ENCODE measurements around the gene MGST3.

MGST3 gene

GRCh38 chr1:165628147-165628822, 2.7 kb upstream of the MGST3 start:
- H3K27ac ChIP-seq (ENCODE audit: insufficient read depth, low read length, poor library complexity, severe bottlenecking) = no peak overlapping the region
- H3K27me3 ChIP-seq (replicated peaks; ENCODE audit: control insufficient read depth, insufficient read depth, low read length, poor library complexity, severe bottlenecking) = no peaks in the 10 kb centered on the region
- H3K36me3 ChIP-seq (ENCODE audit: control insufficient read depth, insufficient read depth, low read length) = no peaks in the 10 kb centered on the region
- H3K9me3 ChIP-seq (ENCODE audit: control insufficient read depth, low read length) = no peaks in the 10 kb centered on the region
- H3K4me3 ChIP-seq (ENCODE audit: insufficient read depth, low read depth, low read length, poor library complexity, severe bottlenecking) = no peak overlapping the region
- H3K4me1 ChIP-seq (ENCODE audit: control insufficient read depth, insufficient read depth, low read length, poor library complexity, severe bottlenecking) = peaks cover 20% of the 10 kb centered on the region
- DNase-seq = no peak

GRCh38 chr1:165629151-165629550, 1.9 kb upstream of the MGST3 start:
- DNase-seq = no peak
- Histone ChIP-seq H3K27ac (ENCODE audit: insufficient read depth, low read length, poor library complexity, severe bottlenecking) (no peak overlapping the region), H3K4me3 (ENCODE audit: insufficient read depth, low read depth, low read length, poor library complexity, severe bottlenecking) (no peak overlapping the region), H3K36me3 (ENCODE audit: control insufficient read depth, insufficient read depth, low read length) (no peaks in the 10 kb centered on the region), H3K4me1 (ENCODE audit: control insufficient read depth, insufficient read depth, low read length, poor library complexity, severe bottlenecking) (peaks cover 20% of the 10 kb centered on the region), H3K27me3 (replicated peaks; ENCODE audit: control insufficient read depth, insufficient read depth, low read length, poor library complexity, severe bottlenecking) (no peaks in the 10 kb centered on the region), H3K9me3 (ENCODE audit: control insufficient read depth, low read length) (no peaks in the 10 kb centered on the region)

- no peaks in the 10 kb centered on the region for H3K9me3 ChIP-seq (ENCODE audit: control insufficient read depth, low read length)
- H3K27me3 ChIP-seq (replicated peaks; ENCODE audit: control insufficient read depth, insufficient read depth, low read length, poor library complexity, severe bottlenecking) = no peaks in the 10 kb centered on the region
- DNase-seq = no peak
- peaks cover under 1% of the 10 kb centered on the region for H3K36me3 ChIP-seq (ENCODE audit: control insufficient read depth, insufficient read depth, low read length)
- peak overlapping the region; percentile 84 for H3K27ac ChIP-seq (ENCODE audit: insufficient read depth, low read length, poor library complexity, severe bottlenecking)
- peak overlapping the region; percentile 70 for H3K4me3 ChIP-seq (ENCODE audit: insufficient read depth, low read depth, low read length, poor library complexity, severe bottlenecking)
- H3K4me1 ChIP-seq (ENCODE audit: control insufficient read depth, insufficient read depth, low read length, poor library complexity, severe bottlenecking) = peaks cover 20% of the 10 kb centered on the region
Measured at GRCh38 chr1:165629848-165630628, 996 bp upstream of the MGST3 start.

- H3K36me3 ChIP-seq (ENCODE audit: control insufficient read depth, insufficient read depth, low read length) = peaks cover 9% of the 10 kb centered on the region
- H3K4me1 ChIP-seq (ENCODE audit: control insufficient read depth, insufficient read depth, low read length, poor library complexity, severe bottlenecking) = peaks cover 20% of the 10 kb centered on the region
- peak in 2 of 3 donors; percentile 9 to 17 for DNase-seq
- H3K4me3 ChIP-seq (ENCODE audit: insufficient read depth, low read depth, low read length, poor library complexity, severe bottlenecking) = peak overlapping the region; percentile 70
- H3K27me3 ChIP-seq (replicated peaks; ENCODE audit: control insufficient read depth, insufficient read depth, low read length, poor library complexity, severe bottlenecking) = no peaks in the 10 kb centered on the region
- no peaks in the 10 kb centered on the region for H3K9me3 ChIP-seq (ENCODE audit: control insufficient read depth, low read length)
- peak overlapping the region; percentile 84 for H3K27ac ChIP-seq (ENCODE audit: insufficient read depth, low read length, poor library complexity, severe bottlenecking)
Measured at GRCh38 chr1:165631342-165632151, 513 bp downstream of the MGST3 start.

GRCh38 chr1:165632152-165632469, 1.1 kb downstream of the MGST3 start:
- no peak for DNase-seq
- Histone ChIP-seq H3K36me3 (ENCODE audit: control insufficient read depth, insufficient read depth, low read length) (peaks cover 9% of the 10 kb centered on the region), H3K27me3 (replicated peaks; ENCODE audit: control insufficient read depth, insufficient read depth, low read length, poor library complexity, severe bottlenecking) (no peaks in the 10 kb centered on the region), H3K9me3 (ENCODE audit: control insufficient read depth, low read length) (no peaks in the 10 kb centered on the region), H3K27ac (ENCODE audit: insufficient read depth, low read length, poor library complexity, severe bottlenecking) (no peak overlapping the region), H3K4me3 (ENCODE audit: insufficient read depth, low read depth, low read length, poor library complexity, severe bottlenecking) (peak overlapping the region; percentile 70), H3K4me1 (ENCODE audit: control insufficient read depth, insufficient read depth, low read length, poor library complexity, severe bottlenecking) (peaks cover 20% of the 10 kb centered on the region)

GRCh38 chr1:165632491-165632890, 1.5 kb downstream of the MGST3 start:
- no peaks in the 10 kb centered on the region for H3K9me3 ChIP-seq (ENCODE audit: control insufficient read depth, low read length)
- H3K4me1 ChIP-seq (ENCODE audit: control insufficient read depth, insufficient read depth, low read length, poor library complexity, severe bottlenecking) = peaks cover 20% of the 10 kb centered on the region
- H3K27ac ChIP-seq (ENCODE audit: insufficient read depth, low read length, poor library complexity, severe bottlenecking) = no peak overlapping the region
- peaks cover 9% of the 10 kb centered on the region for H3K36me3 ChIP-seq (ENCODE audit: control insufficient read depth, insufficient read depth, low read length)
- no peaks in the 10 kb centered on the region for H3K27me3 ChIP-seq (replicated peaks; ENCODE audit: control insufficient read depth, insufficient read depth, low read length, poor library complexity, severe bottlenecking)
- no peak for DNase-seq
- peak overlapping the region; percentile 70 for H3K4me3 ChIP-seq (ENCODE audit: insufficient read depth, low read depth, low read length, poor library complexity, severe bottlenecking)

- H3K4me1 ChIP-seq (ENCODE audit: control insufficient read depth, insufficient read depth, low read length, poor library complexity, severe bottlenecking) = peaks cover 20% of the 10 kb centered on the region
- H3K36me3 ChIP-seq (ENCODE audit: control insufficient read depth, insufficient read depth, low read length) = peaks cover 9% of the 10 kb centered on the region
- no peak overlapping the region for H3K27ac ChIP-seq (ENCODE audit: insufficient read depth, low read length, poor library complexity, severe bottlenecking)
- H3K9me3 ChIP-seq (ENCODE audit: control insufficient read depth, low read length) = no peaks in the 10 kb centered on the region
- DNase-seq = no peak
- no peak overlapping the region for H3K4me3 ChIP-seq (ENCODE audit: insufficient read depth, low read depth, low read length, poor library complexity, severe bottlenecking)
- H3K27me3 ChIP-seq (replicated peaks; ENCODE audit: control insufficient read depth, insufficient read depth, low read length, poor library complexity, severe bottlenecking) = no peaks in the 10 kb centered on the region
Measured at GRCh38 chr1:165633614-165634013, 2.6 kb downstream of the MGST3 start.

- DNase-seq = no peak
- no peaks in the 10 kb centered on the region for H3K27me3 ChIP-seq (replicated peaks; ENCODE audit: control insufficient read depth, insufficient read depth, low read length, poor library complexity, severe bottlenecking)
- H3K4me3 ChIP-seq (ENCODE audit: insufficient read depth, low read depth, low read length, poor library complexity, severe bottlenecking) = no peak overlapping the region
- H3K9me3 ChIP-seq (ENCODE audit: control insufficient read depth, low read length) = no peaks in the 10 kb centered on the region
- peaks cover 20% of the 10 kb centered on the region for H3K4me1 ChIP-seq (ENCODE audit: control insufficient read depth, insufficient read depth, low read length, poor library complexity, severe bottlenecking)
- peaks cover 9% of the 10 kb centered on the region for H3K36me3 ChIP-seq (ENCODE audit: control insufficient read depth, insufficient read depth, low read length)
- H3K27ac ChIP-seq (ENCODE audit: insufficient read depth, low read length, poor library complexity, severe bottlenecking) = no peak overlapping the region
Measured at GRCh38 chr1:165634154-165634921, 3.3 kb downstream of the MGST3 start.

- Histone ChIP-seq H3K9me3 (ENCODE audit: control insufficient read depth, low read length) (no peaks in the 10 kb centered on the region), H3K36me3 (ENCODE audit: control insufficient read depth, insufficient read depth, low read length) (peaks cover 9% of the 10 kb centered on the region), H3K27me3 (replicated peaks; ENCODE audit: control insufficient read depth, insufficient read depth, low read length, poor library complexity, severe bottlenecking) (no peaks in the 10 kb centered on the region), H3K4me3 (ENCODE audit: insufficient read depth, low read depth, low read length, poor library complexity, severe bottlenecking) (no peak overlapping the region), H3K4me1 (ENCODE audit: control insufficient read depth, insufficient read depth, low read length, poor library complexity, severe bottlenecking) (peaks cover 16% of the 10 kb centered on the region), H3K27ac (ENCODE audit: insufficient read depth, low read length, poor library complexity, severe bottlenecking) (no peak overlapping the region)
- DNase-seq = no peak
Measured at GRCh38 chr1:165635329-165635728, 4.3 kb downstream of the MGST3 start.

All from effector memory CD4-positive, alpha-beta T cell (primary cell).